Upper lobe of right lung (tissue), 1 donor: ENCODE measurements around the gene UBE2E1. TPM values are rescaled to one million over a fixed set of nuclear protein-coding genes. Genes with fewer than 3 reads are reported as not detected.

Experiments used
- ATAC-seq: fragments of 200-7000 bp; cut with Tn5 transposase; one replicate; pipeline ENCODE4 v1.9.1; 2020; ENCODE audit warnings: mild to moderate bottlenecking, moderate library complexity
- DNase-seq: peaks from one replicate; pipeline ENCODE4 v3.0.0-alpha.2; 2020
- H3K27ac ChIP-seq: fragments of 200-600 bp; one replicate; pipeline ENCODE4 v1.8.0; 2022
- H3K27me3 ChIP-seq: fragments of 200-600 bp; one replicate; pipeline ENCODE4 v1.8.0; 2022; ENCODE audit warnings: mild to moderate bottlenecking
- H3K36me3 ChIP-seq: fragments of 200-600 bp; one replicate; pipeline ENCODE4 v1.8.0; 2022
- H3K4me1 ChIP-seq: fragments of 200-600 bp; one replicate; pipeline ENCODE4 v1.8.0; 2022
- H3K4me3 ChIP-seq: fragments of 200-600 bp; one replicate; pipeline ENCODE4 v1.8.0; 2022; ENCODE audit warnings: mild to moderate bottlenecking
- H3K9me3 ChIP-seq: fragments of 200-600 bp; one replicate; pipeline ENCODE4 v1.8.0; 2022
- intact Hi-C: fragments of 100-400 bp; cut with DNase I; formaldehyde crosslinking; loops from one replicate; pipeline ENCODE4 v1.11.0; 2022
- total RNA-seq: library from RNA; stranded (reverse); fragmentation: NEBNext Ultra II Directional; extraction: Animal tissue kit (Norgen Biotek cat#: 25700); gene quantifications from one replicate; pipeline ENCODE4 v1.2.1, GENCODE V29; 2021
- TF ChIP-seq, protein P1 (sequence below): fragments of 200-600 bp; IDR thresholded peaks from one replicate; pipeline ENCODE4 v1.8.0; 2022; ENCODE audit warnings: antibody characterized with exemption
- donor health status: DM: no; HTN: yes; CAD: no; lungs with severe emphysema.

Gene UBE2E1
- total RNA-seq, 1 donor from 2014 or later: 89.8 TPM

- no peak overlapping the region for H3K27ac ChIP-seq
- H3K36me3 ChIP-seq: no peaks in the 10 kb centered on the region
- intact Hi-C loops: no loop called here
- no peaks in the 10 kb centered on the region for H3K9me3 ChIP-seq
- no peaks in the 10 kb centered on the region for H3K27me3 ChIP-seq
- DNase-seq (no peak), ATAC-seq (no peak)
- TF ChIP-seq, protein P1, sequence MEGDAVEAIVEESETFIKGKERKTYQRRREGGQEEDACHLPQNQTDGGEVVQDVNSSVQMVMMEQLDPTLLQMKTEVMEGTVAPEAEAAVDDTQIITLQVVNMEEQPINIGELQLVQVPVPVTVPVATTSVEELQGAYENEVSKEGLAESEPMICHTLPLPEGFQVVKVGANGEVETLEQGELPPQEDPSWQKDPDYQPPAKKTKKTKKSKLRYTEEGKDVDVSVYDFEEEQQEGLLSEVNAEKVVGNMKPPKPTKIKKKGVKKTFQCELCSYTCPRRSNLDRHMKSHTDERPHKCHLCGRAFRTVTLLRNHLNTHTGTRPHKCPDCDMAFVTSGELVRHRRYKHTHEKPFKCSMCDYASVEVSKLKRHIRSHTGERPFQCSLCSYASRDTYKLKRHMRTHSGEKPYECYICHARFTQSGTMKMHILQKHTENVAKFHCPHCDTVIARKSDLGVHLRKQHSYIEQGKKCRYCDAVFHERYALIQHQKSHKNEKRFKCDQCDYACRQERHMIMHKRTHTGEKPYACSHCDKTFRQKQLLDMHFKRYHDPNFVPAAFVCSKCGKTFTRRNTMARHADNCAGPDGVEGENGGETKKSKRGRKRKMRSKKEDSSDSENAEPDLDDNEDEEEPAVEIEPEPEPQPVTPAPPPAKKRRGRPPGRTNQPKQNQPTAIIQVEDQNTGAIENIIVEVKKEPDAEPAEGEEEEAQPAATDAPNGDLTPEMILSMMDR: no peak
- no peak overlapping the region for H3K4me3 ChIP-seq
- peaks cover 7% of the 10 kb centered on the region for H3K4me1 ChIP-seq
These were observed 30.4 kb upstream of the UBE2E1 start for GRCh38 chr3:23775254-23775909.

- intact Hi-C loops: no loop called here
These were observed 29.3 kb upstream of the UBE2E1 start for GRCh38 chr3:23776352-23776891.

GRCh38 chr3:23778446-23778845, 27.3 kb upstream of the UBE2E1 start:
- Histone ChIP-seq H3K27me3 (no peaks in the 10 kb centered on the region), H3K36me3 (no peaks in the 10 kb centered on the region), H3K27ac (no peak overlapping the region), H3K4me1 (peaks cover 7% of the 10 kb centered on the region), H3K9me3 (no peaks in the 10 kb centered on the region), H3K4me3 (no peak overlapping the region)
- ATAC-seq (no peak), DNase-seq (no peak)
- TF ChIP-seq, protein P1: no peak
- intact Hi-C loops: no loop called here

More at GRCh38 chr3:23776352-23776891, 29.3 kb upstream of the UBE2E1 start:
- Histone ChIP-seq H3K36me3 (no peaks in the 10 kb centered on the region), H3K27ac (no peak overlapping the region), H3K4me1 (peaks cover 7% of the 10 kb centered on the region), H3K9me3 (no peaks in the 10 kb centered on the region), H3K4me3 (no peak overlapping the region), H3K27me3 (no peaks in the 10 kb centered on the region)
- TF ChIP-seq, protein P1: no peak
- no peak for ATAC-seq
- no peak for DNase-seq

DNA sequence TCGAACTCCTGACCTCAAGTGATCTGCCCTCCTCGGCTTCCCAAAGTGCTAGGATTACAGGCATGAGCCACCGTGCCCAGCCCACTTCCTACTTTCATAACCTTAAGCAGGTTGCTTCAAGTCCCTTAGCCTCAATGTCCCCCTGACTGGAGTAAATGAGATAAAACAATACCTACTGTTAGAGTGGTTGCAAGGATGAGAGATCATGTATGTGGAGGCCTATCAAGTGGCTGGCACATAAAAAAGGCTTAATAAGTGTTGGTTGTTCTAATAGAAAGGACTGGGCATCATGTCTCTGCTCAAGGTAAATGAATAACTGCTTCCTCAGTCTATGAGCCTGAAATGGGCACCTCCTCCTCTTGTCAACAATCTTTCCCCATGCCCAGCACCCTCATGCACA, 25.9 kb upstream of the UBE2E1 start:
- intact Hi-C loops: no loop called here
- TF ChIP-seq, protein P1: no peak

GRCh38 chr3:23781051-23781450, 24.7 kb upstream of the UBE2E1 start:
- H3K36me3 ChIP-seq: no peaks in the 10 kb centered on the region
- no peak for DNase-seq
- TF ChIP-seq, protein P1: no peak
- H3K27me3 ChIP-seq: no peaks in the 10 kb centered on the region
- no peaks in the 10 kb centered on the region for H3K9me3 ChIP-seq
- ATAC-seq: no peak
- H3K27ac ChIP-seq: no peak overlapping the region
- intact Hi-C loops: no loop called here
- no peak overlapping the region for H3K4me3 ChIP-seq
- peaks cover 7% of the 10 kb centered on the region for H3K4me1 ChIP-seq

More for the DNA sequence above, 25.9 kb upstream of the UBE2E1 start:
- H3K27me3 ChIP-seq: no peaks in the 10 kb centered on the region
- DNase-seq (no peak), ATAC-seq (no peak)
- no peak overlapping the region for H3K27ac ChIP-seq
- H3K4me1 ChIP-seq: peaks cover 7% of the 10 kb centered on the region
- no peak overlapping the region for H3K4me3 ChIP-seq
- H3K9me3 ChIP-seq: no peaks in the 10 kb centered on the region
- H3K36me3 ChIP-seq: no peaks in the 10 kb centered on the region
